ENCODE data around the gene ITIH1. TPM values are rescaled to one million over a fixed set of nuclear protein-coding genes. Genes with fewer than 3 reads are reported as not detected.

The ITIH1 gene
- total RNA-seq, 1 donor from 2014 or later = not detected

DNA sequence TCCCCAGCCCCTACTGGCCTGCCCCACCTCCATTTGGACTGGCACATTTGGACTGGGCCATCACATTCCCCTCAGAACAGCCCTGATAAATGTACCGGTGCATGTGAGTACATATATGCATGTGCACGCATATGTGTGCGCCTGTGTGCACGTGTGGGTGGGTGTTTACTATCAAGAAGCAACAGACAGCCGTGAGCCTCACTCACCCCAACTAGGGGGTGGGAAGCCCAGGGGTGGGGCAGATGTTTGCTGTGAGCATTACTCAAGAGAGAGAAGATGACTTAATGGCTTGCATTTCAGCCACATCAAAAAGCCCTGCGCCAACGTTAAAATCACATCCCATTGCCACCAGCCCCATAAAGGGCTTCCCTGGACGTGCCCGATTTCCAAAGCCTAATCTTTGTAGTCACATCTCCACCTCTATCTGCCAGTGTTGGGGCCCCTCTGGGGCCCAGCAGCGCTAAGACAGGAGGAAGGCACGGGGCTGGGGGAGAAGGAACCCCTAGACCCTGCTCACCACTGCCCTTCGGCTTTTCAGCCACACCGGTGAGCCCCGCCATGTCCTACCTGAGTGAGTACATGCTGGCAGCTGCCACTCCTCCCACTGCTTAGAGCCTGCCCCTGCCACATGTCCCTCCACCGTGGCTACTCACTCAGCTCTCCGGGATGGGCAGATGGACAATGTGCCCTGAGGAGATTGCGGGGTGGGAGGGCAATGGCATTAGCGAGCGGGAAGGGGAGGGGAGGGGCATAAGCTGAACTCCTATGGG lies 28.1 kb downstream of the ITIH1 start:
- no peaks in the 10 kb centered on the region for H3K36me3 Mint-ChIP-seq (ENCODE audit: low read depth, unreplicated experiment)
- H3K4me3 Mint-ChIP-seq (ENCODE audit: unreplicated experiment) = no peak overlapping the region
- no peaks in the 10 kb centered on the region for H3K4me1 Mint-ChIP-seq (ENCODE audit: unreplicated experiment)
- DNase-seq (ENCODE audit: low spot score) = no peak
- H3K9me3 Mint-ChIP-seq (ENCODE audit: unreplicated experiment) = no peaks in the 10 kb centered on the region
- TF ChIP-seq, protein P1, sequence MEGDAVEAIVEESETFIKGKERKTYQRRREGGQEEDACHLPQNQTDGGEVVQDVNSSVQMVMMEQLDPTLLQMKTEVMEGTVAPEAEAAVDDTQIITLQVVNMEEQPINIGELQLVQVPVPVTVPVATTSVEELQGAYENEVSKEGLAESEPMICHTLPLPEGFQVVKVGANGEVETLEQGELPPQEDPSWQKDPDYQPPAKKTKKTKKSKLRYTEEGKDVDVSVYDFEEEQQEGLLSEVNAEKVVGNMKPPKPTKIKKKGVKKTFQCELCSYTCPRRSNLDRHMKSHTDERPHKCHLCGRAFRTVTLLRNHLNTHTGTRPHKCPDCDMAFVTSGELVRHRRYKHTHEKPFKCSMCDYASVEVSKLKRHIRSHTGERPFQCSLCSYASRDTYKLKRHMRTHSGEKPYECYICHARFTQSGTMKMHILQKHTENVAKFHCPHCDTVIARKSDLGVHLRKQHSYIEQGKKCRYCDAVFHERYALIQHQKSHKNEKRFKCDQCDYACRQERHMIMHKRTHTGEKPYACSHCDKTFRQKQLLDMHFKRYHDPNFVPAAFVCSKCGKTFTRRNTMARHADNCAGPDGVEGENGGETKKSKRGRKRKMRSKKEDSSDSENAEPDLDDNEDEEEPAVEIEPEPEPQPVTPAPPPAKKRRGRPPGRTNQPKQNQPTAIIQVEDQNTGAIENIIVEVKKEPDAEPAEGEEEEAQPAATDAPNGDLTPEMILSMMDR (IDR thresholded peaks at IDR 0.05; ENCODE audit: unreplicated experiment) = no peak
- H3K27me3 Mint-ChIP-seq (ENCODE audit: unreplicated experiment) = peaks cover 5% of the 10 kb centered on the region
- no peak overlapping the region for H3K27ac Mint-ChIP-seq (ENCODE audit: unreplicated experiment)

DNA sequence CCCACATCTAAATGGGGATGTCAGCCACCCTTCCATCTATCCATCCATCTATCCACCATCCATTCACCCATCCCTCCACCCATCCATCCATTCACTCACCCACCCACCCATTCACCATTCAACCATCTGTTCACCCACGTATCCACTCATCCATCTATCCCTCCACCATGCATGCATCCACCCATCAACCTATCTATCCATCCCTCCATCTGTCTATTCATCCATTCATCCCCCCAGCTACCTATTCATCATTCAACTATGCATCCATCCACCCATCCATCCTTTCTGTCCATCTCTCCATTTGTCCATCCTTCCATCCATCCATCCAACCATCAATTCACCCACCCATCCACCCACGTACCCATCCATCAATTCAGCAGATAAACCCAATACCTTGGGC lies 31.8 kb downstream of the ITIH1 start:
- no peak for DNase-seq (ENCODE audit: low spot score)
- TF ChIP-seq, protein P1 (IDR thresholded peaks at IDR 0.05; ENCODE audit: unreplicated experiment) = no peak
- Mint-ChIP-seq H3K9me3 (ENCODE audit: unreplicated experiment) (no peaks in the 10 kb centered on the region), H3K36me3 (ENCODE audit: low read depth, unreplicated experiment) (no peaks in the 10 kb centered on the region), H3K27me3 (ENCODE audit: unreplicated experiment) (peaks cover 5% of the 10 kb centered on the region), H3K27ac (ENCODE audit: unreplicated experiment) (no peak overlapping the region), H3K4me1 (ENCODE audit: unreplicated experiment) (no peaks in the 10 kb centered on the region), H3K4me3 (ENCODE audit: unreplicated experiment) (no peak overlapping the region)

DNA sequence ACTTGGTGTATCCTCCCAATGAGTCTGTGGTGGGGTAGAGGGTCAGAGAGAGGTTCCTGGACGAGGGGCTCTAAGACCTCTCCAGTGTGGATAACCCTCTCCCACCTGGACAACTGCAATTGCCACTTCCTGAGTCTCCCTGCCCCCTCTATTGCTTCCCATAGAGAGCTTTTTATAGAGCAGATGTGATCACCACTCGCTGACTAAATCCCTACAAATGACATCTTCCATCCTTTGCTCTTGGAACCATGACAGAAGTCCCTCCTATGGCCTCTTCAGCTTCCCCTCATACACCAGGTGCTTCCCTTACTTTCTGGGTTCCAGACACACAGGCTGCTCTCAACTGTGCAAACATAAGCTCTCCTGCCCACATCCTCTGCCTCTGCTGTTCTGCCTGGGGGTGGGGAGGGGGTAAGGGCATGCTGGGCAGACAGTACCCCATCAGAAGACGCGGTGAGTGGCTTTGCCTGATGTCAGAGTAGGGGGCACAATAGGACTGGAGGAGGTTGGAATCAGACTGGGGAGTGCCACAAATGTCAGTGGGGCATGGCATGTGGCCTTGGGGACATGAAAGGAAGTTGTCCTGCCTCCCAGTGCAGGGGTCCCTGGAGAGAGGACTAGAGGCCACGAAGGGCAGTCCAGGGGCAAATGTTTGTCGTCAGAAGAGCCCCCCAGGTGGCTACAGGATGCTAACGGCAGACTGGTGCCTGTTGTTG lies 32.4 kb downstream of the ITIH1 start:
- DNase-seq (ENCODE audit: low spot score) = no peak
- Mint-ChIP-seq H3K27ac (ENCODE audit: unreplicated experiment) (no peak overlapping the region), H3K4me3 (ENCODE audit: unreplicated experiment) (no peak overlapping the region), H3K9me3 (ENCODE audit: unreplicated experiment) (no peaks in the 10 kb centered on the region), H3K27me3 (ENCODE audit: unreplicated experiment) (peaks cover 5% of the 10 kb centered on the region), H3K4me1 (ENCODE audit: unreplicated experiment) (no peaks in the 10 kb centered on the region), H3K36me3 (ENCODE audit: low read depth, unreplicated experiment) (no peaks in the 10 kb centered on the region)
- TF ChIP-seq, protein P1 (IDR thresholded peaks at IDR 0.05; ENCODE audit: unreplicated experiment) = no peak

DNA sequence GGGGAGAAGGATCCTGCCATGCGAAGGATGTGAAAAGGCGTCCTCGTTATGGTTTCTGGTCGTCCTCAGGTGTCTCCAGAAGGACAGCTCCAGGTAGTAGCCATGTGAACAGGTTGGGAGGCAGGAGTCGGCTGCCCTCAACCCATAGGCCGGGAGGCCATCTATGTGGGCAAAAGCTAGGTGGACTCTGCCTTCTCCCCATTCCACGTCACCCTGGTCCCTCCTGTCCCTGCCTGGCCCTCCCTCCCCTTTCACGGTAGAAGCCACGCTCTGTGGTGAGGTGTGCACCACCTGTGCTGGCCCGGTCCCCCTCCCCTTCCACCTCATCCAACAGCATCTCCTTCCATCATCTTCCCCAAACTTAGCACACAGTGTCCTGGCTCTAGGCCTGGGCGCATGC lies 33.5 kb downstream of the ITIH1 start:
- TF ChIP-seq, protein P1 (IDR thresholded peaks at IDR 0.05; ENCODE audit: unreplicated experiment) = no peak
- Mint-ChIP-seq H3K27ac (ENCODE audit: unreplicated experiment) (no peak overlapping the region), H3K27me3 (ENCODE audit: unreplicated experiment) (peaks cover 3% of the 10 kb centered on the region), H3K36me3 (ENCODE audit: low read depth, unreplicated experiment) (no peaks in the 10 kb centered on the region), H3K4me1 (ENCODE audit: unreplicated experiment) (no peaks in the 10 kb centered on the region), H3K9me3 (ENCODE audit: unreplicated experiment) (no peaks in the 10 kb centered on the region), H3K4me3 (ENCODE audit: unreplicated experiment) (no peak overlapping the region)
- no peak for DNase-seq (ENCODE audit: low spot score)

DNA sequence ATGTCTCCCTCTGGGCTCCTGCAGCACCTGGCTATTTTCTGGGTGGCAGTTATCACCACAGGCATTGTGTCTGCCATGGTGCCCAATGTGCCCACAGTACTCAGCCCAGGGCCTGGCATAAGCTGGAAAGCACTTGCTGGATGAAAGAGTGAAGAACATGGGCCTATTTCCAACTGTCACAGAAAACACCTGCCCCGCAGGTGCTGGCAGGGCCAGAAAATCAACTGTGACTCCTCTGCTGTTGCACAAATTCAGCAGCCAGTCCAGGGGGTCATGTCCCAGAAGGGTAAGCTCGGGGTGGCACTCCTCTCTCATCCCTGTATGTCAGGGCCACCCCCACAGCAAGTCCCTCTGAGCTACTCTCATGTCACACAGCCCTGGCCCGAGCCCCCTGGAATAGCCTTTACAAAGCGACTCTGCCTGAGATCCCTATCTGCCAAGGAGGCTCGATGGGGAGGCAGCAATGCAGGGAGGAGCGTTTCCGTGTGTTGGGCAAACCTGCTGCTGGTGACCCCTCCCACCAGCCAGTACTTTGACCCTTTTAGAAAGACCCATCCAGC lies 34.1 kb downstream of the ITIH1 start:
- Mint-ChIP-seq H3K36me3 (ENCODE audit: low read depth, unreplicated experiment) (no peaks in the 10 kb centered on the region), H3K27me3 (ENCODE audit: unreplicated experiment) (peaks cover 3% of the 10 kb centered on the region), H3K27ac (ENCODE audit: unreplicated experiment) (no peak overlapping the region), H3K4me3 (ENCODE audit: unreplicated experiment) (no peak overlapping the region), H3K9me3 (ENCODE audit: unreplicated experiment) (no peaks in the 10 kb centered on the region), H3K4me1 (ENCODE audit: unreplicated experiment) (no peaks in the 10 kb centered on the region)
- DNase-seq (ENCODE audit: low spot score) = no peak
- TF ChIP-seq, protein P1 (IDR thresholded peaks at IDR 0.05; ENCODE audit: unreplicated experiment) = no peak
